GM18519 (cell line): Measurements from ENCODE around the gene APBA2.
"Not testable (repeated sequence)": the region's sequence is repeated elsewhere in the genome, so short reads cannot be mapped to it uniquely, and the experiment has no call there.

Experiments used
- ATAC-seq: cut with Tn5 transposase; IDR thresholded peaks from one replicate; pipeline ENCODE4 v1.9.1; 2021; ENCODE audit warnings: mild to moderate bottlenecking, moderate library complexity; ENCODE audit not compliant: unreplicated experiment, low FRiP score

The APBA2 gene

GRCh38 chr15:28885630-28886430 is at the start of gene APBA2:
Gene APBA2, plus strand, starts transcription at chr15:28885974. Its CDS starts 167,911 bp downstream, at chr15:29053885.
- ATAC-seq, result no peak

- not testable (repeated sequence) for ATAC-seq
Observed at GRCh38 chr15:28840285-28840684, 45.5 kb upstream of the APBA2 start.

DNA sequence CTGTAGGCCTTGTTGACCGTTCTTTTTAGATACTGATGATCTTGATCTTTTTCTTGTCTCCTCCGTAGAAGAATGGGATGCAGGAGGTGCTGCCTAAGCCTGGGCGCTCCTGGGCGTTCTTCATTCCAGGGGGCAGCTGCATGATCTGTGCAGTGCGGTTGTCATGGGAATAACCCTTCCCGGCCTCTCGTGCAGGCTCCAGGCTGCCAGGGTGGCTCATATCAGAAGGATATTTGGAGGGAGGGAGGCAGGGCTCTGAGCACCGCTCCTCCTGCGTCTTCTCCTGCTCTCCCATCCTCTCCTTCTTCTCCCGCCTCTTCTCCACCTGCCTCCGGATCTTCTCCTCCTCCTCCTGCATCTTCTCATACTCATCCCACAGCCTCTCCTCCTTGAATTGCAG is 43.6 kb upstream of the APBA2 start:
- ATAC-seq, result not testable (repeated sequence)

GRCh38 chr15:28843520-28843919 is 42.3 kb upstream of the APBA2 start:
- ATAC-seq, result not testable (repeated sequence)

DNA sequence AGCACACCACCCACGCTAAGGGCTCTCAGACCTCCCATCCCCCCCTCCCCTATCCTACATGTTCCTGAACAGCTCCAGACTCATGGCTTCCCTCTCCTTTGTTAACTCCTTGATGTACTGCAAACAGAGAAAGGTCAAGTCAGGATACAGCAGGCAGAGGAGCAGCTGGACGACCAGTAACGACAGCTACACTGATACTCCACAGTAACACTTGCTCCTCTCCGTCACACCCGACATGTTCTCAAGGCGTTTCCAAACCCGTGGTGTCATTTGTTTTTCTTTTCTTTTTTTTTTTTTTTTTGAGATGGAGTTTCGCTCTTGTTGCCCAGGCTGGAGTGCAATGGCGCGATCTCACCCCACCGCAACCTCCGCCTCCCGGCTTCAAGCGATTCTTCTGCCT is 41.6 kb upstream of the APBA2 start:
- not testable (repeated sequence) for ATAC-seq

DNA sequence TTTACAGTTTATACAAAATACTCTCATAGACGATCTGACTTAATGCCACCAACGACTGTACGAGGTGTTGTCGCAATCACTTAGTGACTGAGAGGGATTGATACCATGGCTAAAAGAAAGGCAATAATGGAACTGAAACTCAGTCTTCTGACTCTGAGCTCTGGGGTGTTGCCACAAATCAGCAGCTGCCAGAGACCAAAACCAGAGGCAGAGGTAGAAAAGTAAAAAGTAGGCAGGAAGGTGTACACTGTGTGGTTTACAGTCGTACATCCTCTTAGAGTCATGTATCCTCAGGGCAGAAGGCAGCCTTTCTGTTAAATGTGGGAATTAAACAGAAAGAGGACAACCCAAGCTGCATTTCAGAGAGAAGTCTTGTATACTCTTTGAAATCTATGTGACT is 38.5 kb upstream of the APBA2 start:
- ATAC-seq, result peak; percentile 68

DNA sequence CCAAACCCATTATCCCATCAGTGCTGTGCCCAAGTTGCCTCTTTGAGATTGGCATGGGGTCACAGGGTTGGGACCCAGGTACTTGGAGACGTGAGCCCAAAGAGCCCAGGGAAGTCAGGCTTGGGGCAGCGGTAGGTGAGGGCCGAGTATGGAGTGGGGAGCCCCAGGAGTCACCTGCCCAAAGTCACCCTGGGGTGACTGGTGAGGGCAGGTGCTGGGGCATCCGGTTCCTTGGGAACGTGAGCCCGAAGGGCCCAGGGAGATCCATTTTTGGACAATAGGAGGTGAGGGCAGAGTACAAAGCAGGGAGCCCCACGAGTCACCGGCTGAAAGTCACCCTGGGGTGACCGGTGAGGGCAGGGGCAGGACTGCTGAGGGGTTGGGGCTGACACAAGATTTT is 37.8 kb upstream of the APBA2 start:
- not testable (repeated sequence) for ATAC-seq

- ATAC-seq, result not testable (repeated sequence)
Observed at GRCh38 chr15:28848521-28848920, 37.3 kb upstream of the APBA2 start, which contains the start of gene GOLGA6L7. Gene GOLGA6L7, minus strand, starts transcription at chr15:28848644. Its CDS starts 95 bp downstream, at chr15:28848549.

GRCh38 chr15:28849271-28849670 is 36.5 kb upstream of the APBA2 start:
- not testable (repeated sequence) for ATAC-seq

- ATAC-seq, result not testable (repeated sequence)
Observed at GRCh38 chr15:28849766-28850165, 36.0 kb upstream of the APBA2 start.

- not testable (repeated sequence) for ATAC-seq
Observed at GRCh38 chr15:28853654-28854053, 32.1 kb upstream of the APBA2 start.

GRCh38 chr15:28854578-28854977 is 31.2 kb upstream of the APBA2 start:
- ATAC-seq, result not testable (repeated sequence)

- no peak for ATAC-seq
Observed at GRCh38 chr15:28861031-28861534, 24.7 kb upstream of the APBA2 start.

DNA sequence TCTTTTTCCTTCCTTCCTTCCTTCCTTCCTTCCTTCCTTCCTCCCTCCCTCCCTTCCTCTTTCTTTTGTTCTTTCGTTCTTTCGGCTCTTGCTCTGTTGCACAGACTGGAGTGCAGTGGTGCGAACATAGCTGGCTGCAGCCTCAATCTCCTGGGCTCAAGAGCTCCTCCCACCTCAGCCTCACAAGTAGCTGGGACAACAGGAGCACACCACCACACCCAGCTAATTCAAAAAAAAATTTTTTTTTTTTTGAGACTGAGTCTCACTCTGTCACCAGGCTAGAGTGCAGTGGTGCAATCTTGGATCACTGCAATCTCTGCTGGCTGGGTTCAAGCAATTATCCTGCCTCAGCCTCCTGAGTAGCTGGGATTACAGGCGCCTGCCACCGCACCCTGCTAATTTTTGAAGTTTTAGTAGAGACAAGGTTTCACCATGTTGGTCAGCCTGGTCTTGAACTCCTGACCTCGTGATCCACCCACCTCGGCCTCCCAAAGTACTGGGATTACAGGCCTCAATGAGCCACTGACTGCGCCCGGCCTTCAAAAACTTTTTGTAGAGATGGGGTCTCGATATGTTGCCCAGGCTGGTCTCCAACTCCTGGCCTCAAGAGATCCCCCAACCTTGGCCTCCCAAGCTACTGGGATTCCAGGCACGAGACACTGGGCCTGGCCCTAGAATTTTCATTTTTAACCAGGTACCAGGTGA is 24.0 kb upstream of the APBA2 start:
- ATAC-seq, result not testable (repeated sequence)

- ATAC-seq, result no peak
Observed at GRCh38 chr15:28868744-28869345, 16.9 kb upstream of the APBA2 start.

GRCh38 chr15:28871168-28871567 is 14.6 kb upstream of the APBA2 start:
- ATAC-seq, result no peak

DNA sequence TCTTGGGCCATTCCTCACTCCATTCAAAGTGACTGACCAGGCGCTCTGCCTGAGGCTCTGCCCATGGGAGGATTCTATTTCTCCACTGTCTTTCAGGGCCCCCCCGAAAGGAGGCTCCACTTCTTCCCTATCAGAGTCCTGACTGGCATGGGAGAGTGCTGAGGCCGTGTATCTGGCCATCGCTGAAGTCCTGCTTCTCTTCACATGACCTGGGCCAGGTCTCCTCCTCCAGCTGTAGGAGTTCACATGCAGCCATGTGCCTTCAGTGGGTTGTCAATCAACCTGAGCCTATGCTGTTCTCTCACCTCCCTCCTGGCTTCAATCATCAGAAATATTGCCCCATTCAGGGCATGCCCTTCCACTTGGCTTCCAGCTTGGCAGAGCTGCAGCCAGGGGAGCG is 12.8 kb upstream of the APBA2 start:
- no peak for ATAC-seq

GRCh38 chr15:28873585-28874190 is 12.1 kb upstream of the APBA2 start:
- ATAC-seq, result no peak

DNA sequence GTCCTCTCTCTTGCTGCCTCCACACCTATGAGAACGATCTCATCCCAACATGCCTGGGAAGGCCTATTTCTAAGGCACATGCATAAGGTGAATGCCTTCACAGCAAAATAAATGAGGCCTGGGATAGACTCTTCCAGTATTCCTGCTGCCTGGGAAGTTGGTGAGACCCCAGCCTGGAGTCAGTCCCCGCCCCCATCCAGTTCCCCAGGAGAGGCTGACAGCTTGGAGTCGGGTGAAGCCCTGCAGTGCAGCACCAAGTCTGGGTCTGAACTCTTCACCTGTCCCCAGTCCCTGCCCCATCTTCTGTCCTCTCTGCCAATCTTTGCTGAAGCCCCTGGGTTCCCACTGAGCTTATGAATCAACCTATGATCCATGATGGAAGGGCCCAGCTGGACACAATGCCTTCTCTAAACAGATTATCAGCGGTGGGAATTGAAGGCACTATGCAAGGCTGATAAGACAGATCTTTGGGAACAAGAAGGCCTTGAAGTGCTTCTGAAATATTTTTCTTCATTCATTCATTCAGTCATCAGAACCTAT is 10.2 kb upstream of the APBA2 start:
- ATAC-seq, result no peak

- no peak for ATAC-seq
Observed at GRCh38 chr15:28876131-28876844, 9.5 kb upstream of the APBA2 start.
